Measurements from ENCODE around the gene STC2. TPM values are rescaled to one million over a fixed set of nuclear protein-coding genes. Genes with fewer than 3 reads are reported as not detected.

Gene STC2
- total RNA-seq, 1 donor from 2014 or later: 2.0 TPM

GRCh38 chr5:173303878-173304590, 24.2 kb downstream of the STC2 start:
- no peak for DNase-seq (ENCODE audit: low spot score in 2 of 2)
- Histone ChIP-seq H3K4me1 (no peaks in the 10 kb centered on the region), H3K27me3 (no peaks in the 10 kb centered on the region), H3K27ac (no peak overlapping the region), H3K9me3 (peaks cover 0 to 6% of the 10 kb centered on the region in 2 donors), H3K4me3 (no peak overlapping the region), H3K36me3 (no peaks in the 10 kb centered on the region)
- intact Hi-C loops (cut with DNase I): no loop called here
- no peak for TF ChIP-seq CTCF (IDR thresholded peaks at IDR 0.05)

GRCh38 chr5:173302546-173303155, 25.6 kb downstream of the STC2 start:
- Histone ChIP-seq H3K27ac (no peak overlapping the region), H3K27me3 (no peaks in the 10 kb centered on the region), H3K4me1 (no peaks in the 10 kb centered on the region), H3K4me3 (no peak overlapping the region), H3K36me3 (no peaks in the 10 kb centered on the region), H3K9me3 (peaks cover 0 to 2% of the 10 kb centered on the region in 2 donors)
- DNase-seq (ENCODE audit: low spot score in 2 of 2): no peak
- intact Hi-C loops (cut with DNase I): no loop called here
- TF ChIP-seq CTCF (IDR thresholded peaks at IDR 0.05): no peak

- Histone ChIP-seq H3K9me3 (no peaks in the 10 kb centered on the region), H3K4me3 (no peak overlapping the region), H3K4me1 (no peaks in the 10 kb centered on the region), H3K27ac (no peak overlapping the region), H3K36me3 (no peaks in the 10 kb centered on the region), H3K27me3 (no peaks in the 10 kb centered on the region)
- no peak for DNase-seq (ENCODE audit: low spot score in 2 of 2)
- no peak for TF ChIP-seq CTCF (IDR thresholded peaks at IDR 0.05)
- intact Hi-C loops (cut with DNase I): no loop called here
These were observed 26.3 kb downstream of the STC2 start for GRCh38 chr5:173301695-173302545.

- no peak for DNase-seq (ENCODE audit: low spot score in 2 of 2)
- no peaks in the 10 kb centered on the region for H3K4me1 ChIP-seq
- no peaks in the 10 kb centered on the region for H3K36me3 ChIP-seq
- no peaks in the 10 kb centered on the region for H3K9me3 ChIP-seq
- H3K27ac ChIP-seq: no peak overlapping the region
- no peak overlapping the region for H3K4me3 ChIP-seq
- intact Hi-C loops (cut with DNase I): no loop called here
- no peak for TF ChIP-seq CTCF (IDR thresholded peaks at IDR 0.05)
- H3K27me3 ChIP-seq: no peaks in the 10 kb centered on the region
These were observed 27.7 kb downstream of the STC2 start for GRCh38 chr5:173300389-173301047.

GRCh38 chr5:173299820-173300219, 28.4 kb downstream of the STC2 start:
- Histone ChIP-seq H3K4me3 (no peak overlapping the region), H3K27ac (no peak overlapping the region), H3K27me3 (no peaks in the 10 kb centered on the region), H3K4me1 (no peaks in the 10 kb centered on the region), H3K9me3 (no peaks in the 10 kb centered on the region), H3K36me3 (no peaks in the 10 kb centered on the region)
- intact Hi-C loops (cut with DNase I): no loop called here
- no peak for DNase-seq (ENCODE audit: low spot score in 2 of 2)
- TF ChIP-seq CTCF (IDR thresholded peaks at IDR 0.05): no peak
